K562 (cell line): ENCODE results near the gene CCDC138. TPM values are rescaled to one million over a fixed set of nuclear protein-coding genes. Genes with fewer than 3 reads are reported as not detected.

Source experiments
- NEUROD1 ChIP-seq: fragments of 150-350 bp; IDR thresholded peaks from 2 replicates; pipeline ENCODE4 v1.6.1; 2014; ENCODE audit warnings: borderline replicate concordance, low read length, low read depth; ENCODE audit not compliant: partially characterized antibody
- NONO ChIP-seq, 2 experiments: fragments of 200-400 bp in 1 of 2; fragments of 450-650 bp in 1 of 2; formaldehyde crosslinking in 1 of 2; IDR thresholded peaks; 2 replicates each; pipeline ENCODE4 v1.6.1; 2017; ENCODE audit warnings: low read depth in 2 of 2, mild to moderate bottlenecking in 2 of 2, moderate library complexity in 2 of 2, low read length in 1 of 2
- SRSF3 ChIP-seq: fragments of 200-400 bp; formaldehyde crosslinking; IDR thresholded peaks from 2 replicates; pipeline ENCODE4 v1.6.1; 2016; ENCODE audit warnings: mild to moderate bottlenecking, low read length, moderate library complexity; ENCODE audit not compliant: insufficient read depth
- ZNF644 ChIP-seq: fragments of 200-800 bp; sonication (Bioruptor generic); IDR thresholded peaks from 2 replicates; pipeline ENCODE4 v1.6.1; 2016; ENCODE audit warnings: low read depth, missing genetic modification characterization, missing compliant biosample characterization
- polyA plus RNA-seq, 8 experiments: library from polyadenylated mRNA; depleted of rRNA in 4 of 8; stranded (reverse) in 5 of 8; unstranded in 3 of 8; fragments of >200 nt; fragmentation: Nextera tagmentation in 2 of 8; fragmentation: Illumina TruSeq in 1 of 8; extraction: Ambion mirVana in 2 of 8; extraction: Trizol in 1 of 8; gene quantifications; 2 replicates each; pipeline versions ENCODE4 v1.2.1 to v1.2.3, GENCODE V29; 2011 to 2014; ENCODE audit warnings: inconsistent platforms in 1 of 8, missing spikeins in 1 of 8
- total RNA-seq, 7 experiments: library from RNA; depleted of rRNA in 6 of 7; stranded (reverse); fragments of >200 nt in 6 of 7; fragmentation: Illumina TruSeq in 2 of 7; extraction: Trizol in 2 of 7; gene quantifications; 2 replicates each; pipeline versions ENCODE4 v1.2.1 to v1.2.3, GENCODE V29; 2011 to 2021; ENCODE audit warnings: low replicate concordance in 1 of 7
- TF ChIP-seq, protein P1 (sequence below), 2 experiments: fragments of 450-650 bp; IDR thresholded peaks; 2 replicates each; pipeline ENCODE4 v1.6.1; 2016; ENCODE audit warnings: mild to moderate bottlenecking in 2 of 2, borderline replicate concordance in 1 of 2, low read depth in 1 of 2, moderate library complexity in 1 of 2

CCDC138 gene
- total and polyA plus RNA-seq, 9 of the 15 experiments (the other 6 are each of a cell fraction or from before 2014, with no cell fraction given): 17.5 to 44.6 (median 26.7) TPM

DNA sequence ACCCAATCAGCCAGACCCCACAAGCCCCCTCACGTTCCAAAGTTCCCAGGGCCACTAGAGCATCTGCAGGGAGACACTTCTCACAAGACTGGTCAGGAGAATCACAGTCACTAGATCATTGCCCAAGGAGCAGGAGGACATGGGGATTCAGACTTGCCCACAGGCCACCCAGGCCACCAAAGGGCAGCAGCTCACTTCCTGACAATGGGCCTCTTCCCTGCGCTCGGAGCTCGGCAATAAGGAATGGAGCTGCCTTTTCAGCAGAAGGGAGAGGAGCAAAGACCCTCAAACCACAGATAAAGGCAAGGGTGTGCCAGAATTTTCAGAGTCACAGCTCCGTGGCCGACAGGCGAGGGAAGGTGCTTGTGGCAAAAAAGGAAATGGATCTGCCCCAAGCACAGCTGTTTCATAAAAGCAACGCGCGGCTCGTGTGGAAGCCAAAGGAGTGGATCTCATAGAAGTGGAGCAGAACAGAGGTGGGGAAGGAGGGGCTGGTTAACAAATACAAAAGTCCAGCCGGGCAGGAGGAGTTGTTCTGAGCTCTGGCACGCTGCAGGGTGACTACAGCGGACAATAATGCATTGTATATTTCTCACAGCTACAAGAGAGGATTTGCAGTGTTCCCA is 130.3 kb downstream of the CCDC138 start (continued):
- TF ChIP-seq SRSF3: no peak
- no peak for TF ChIP-seq ZNF644
- TF ChIP-seq, protein P1, sequence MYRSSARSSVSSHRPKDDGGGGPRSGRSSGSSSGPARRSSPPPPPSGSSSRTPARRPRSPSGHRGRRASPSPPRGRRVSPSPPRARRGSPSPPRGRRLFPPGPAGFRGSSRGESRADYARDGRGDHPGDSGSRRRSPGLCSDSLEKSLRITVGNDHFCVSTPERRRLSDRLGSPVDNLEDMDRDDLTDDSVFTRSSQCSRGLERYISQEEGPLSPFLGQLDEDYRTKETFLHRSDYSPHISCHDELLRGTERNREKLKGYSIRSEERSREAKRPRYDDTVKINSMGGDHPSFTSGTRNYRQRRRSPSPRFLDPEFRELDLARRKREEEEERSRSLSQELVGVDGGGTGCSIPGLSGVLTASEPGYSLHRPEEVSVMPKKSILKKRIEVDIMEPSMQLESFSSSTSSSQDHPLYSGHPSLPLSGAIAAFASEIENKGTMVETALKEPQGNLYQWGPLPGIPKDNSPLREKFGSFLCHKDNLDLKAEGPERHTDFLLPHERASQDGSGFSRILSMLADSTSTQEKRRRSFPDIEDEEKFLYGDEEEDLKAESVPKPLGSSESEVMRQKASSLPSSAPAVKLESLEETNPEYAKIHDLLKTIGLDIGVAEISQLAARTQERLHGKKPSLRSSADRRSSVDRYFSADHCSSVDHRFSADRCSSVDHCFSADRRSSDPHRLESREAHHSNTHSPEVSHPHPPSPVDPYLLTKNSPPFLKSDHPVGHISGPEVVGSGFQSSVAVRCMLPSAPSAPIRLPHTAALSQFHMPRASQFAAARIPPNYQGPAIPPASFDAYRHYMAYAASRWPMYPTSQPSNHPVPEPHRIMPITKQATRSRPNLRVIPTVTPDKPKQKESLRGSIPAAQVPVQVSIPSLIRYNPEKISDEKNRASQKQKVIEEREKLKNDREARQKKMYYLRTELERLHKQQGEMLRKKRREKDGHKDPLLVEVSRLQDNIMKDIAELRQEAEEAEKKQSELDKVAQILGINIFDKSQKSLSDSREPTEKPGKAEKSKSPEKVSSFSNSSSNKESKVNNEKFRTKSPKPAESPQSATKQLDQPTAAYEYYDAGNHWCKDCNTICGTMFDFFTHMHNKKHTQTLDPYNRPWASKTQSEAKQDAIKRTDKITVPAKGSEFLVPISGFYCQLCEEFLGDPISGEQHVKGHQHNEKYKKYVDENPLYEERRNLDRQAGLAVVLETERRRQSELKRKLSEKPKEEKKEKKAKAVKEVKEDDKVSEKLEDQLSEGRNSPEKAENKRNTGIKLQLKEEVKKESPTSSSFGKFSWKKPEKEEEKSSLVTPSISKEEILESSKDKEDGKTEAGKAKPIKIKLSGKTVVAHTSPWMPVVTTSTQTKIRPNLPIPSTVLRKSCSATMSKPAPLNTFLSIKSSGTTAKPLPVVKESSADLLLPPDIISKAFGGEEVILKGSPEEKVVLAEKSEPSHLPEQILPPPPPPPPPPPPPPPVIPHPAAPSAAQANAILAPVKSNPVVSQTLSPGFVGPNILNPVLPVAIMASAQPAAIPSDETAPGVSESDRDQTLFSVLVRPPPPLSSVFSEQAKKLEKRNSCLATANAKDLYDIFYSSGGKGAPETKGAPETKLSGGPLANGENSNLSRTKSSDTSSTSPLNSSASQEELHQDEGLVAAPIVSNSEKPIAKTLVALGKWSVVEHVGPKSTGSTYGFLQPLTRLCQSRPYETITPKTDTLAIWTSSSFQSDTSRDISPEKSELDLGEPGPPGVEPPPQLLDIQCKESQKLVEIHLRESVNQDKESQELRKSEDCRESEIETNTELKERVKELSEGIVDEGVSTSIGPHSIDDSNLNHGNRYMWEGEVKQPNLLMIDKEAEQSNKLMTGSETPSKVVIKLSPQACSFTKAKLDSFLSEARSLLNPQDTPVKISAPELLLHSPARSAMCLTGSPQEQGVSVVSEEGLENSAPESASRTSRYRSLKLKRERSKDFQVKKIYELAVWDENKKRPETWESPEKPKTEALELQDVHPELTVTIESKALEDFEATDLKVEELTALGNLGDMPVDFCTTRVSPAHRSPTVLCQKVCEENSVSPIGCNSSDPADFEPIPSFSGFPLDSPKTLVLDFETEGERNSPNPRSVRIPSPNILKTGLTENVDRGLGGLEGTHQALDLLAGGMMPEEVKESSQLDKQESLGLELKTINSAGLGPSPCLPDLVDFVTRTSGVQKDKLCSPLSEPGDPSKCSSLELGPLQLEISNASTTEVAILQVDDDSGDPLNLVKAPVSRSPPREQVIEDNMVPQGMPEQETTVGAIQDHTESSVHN (IDR thresholded peaks at IDR 0.05; ENCODE audit: borderline replicate concordance in 1 of 2, low read depth in 1 of 2): no peak
- TF ChIP-seq NEUROD1: no peak
- no peak for TF ChIP-seq NONO (IDR thresholded peaks at IDR 0.05; ENCODE audit: low read depth in 2 of 2, low read length in 1 of 2)
